Measurements from ENCODE around the gene PAPPA2. TPM values are rescaled to one million over a fixed set of nuclear protein-coding genes. Genes with fewer than 3 reads are reported as not detected.
"Not testable (repeated sequence)": the region's sequence is repeated elsewhere in the genome, so short reads cannot be mapped to it uniquely, and the experiment has no call there.

The PAPPA2 gene
- total RNA-seq, 1 donor from 2014 or later = not detected

- POLR2A ChIA-PET = no interaction called here
- TF ChIP-seq CTCF (IDR thresholded peaks at IDR 0.05) = no peak
- Mint-ChIP-seq H3K9me3 (no peaks in the 10 kb centered on the region), H3K4me1 (no peaks in the 10 kb centered on the region), H3K36me3 (ENCODE audit: low read depth) (no peaks in the 10 kb centered on the region), H3K27ac (no peak overlapping the region), H3K4me3 (no peak overlapping the region), H3K27me3 (no peaks in the 10 kb centered on the region)
- intact Hi-C loops (cut with micrococcal nuclease) = no loop called here
- DNase-seq = no peak
- CTCF ChIA-PET = no interaction called here
- no peak for ATAC-seq (ENCODE audit: low read depth)
These were observed 291.7 kb downstream of the PAPPA2 start for GRCh38 chr1:176754676-176755075.

GRCh38 chr1:176756817-176757216 lies 293.8 kb downstream of the PAPPA2 start:
- H3K27ac Mint-ChIP-seq; H3K9me3 Mint-ChIP-seq; H3K36me3 Mint-ChIP-seq (ENCODE audit: low read depth); H3K27me3 Mint-ChIP-seq; intact Hi-C loops (cut with micrococcal nuclease); CTCF ChIA-PET; ATAC-seq (ENCODE audit: low read depth); DNase-seq; POLR2A ChIA-PET; H3K4me3 Mint-ChIP-seq; H3K4me1 Mint-ChIP-seq: not testable (repeated sequence)

GRCh38 chr1:176765608-176766007 lies 302.6 kb downstream of the PAPPA2 start:
- Mint-ChIP-seq H3K9me3 (no peaks in the 10 kb centered on the region), H3K36me3 (ENCODE audit: low read depth) (no peaks in the 10 kb centered on the region), H3K4me3 (no peak overlapping the region), H3K27ac (no peak overlapping the region), H3K27me3 (peaks cover 4% of the 10 kb centered on the region), H3K4me1 (no peaks in the 10 kb centered on the region)
- CTCF ChIA-PET = no interaction called here
- intact Hi-C loops (cut with micrococcal nuclease) = no loop called here
- TF ChIP-seq CTCF (IDR thresholded peaks at IDR 0.05) = no peak
- POLR2A ChIA-PET = no interaction called here
- DNase-seq = no peak
- ATAC-seq (ENCODE audit: low read depth) = no peak

- intact Hi-C loops (cut with micrococcal nuclease) = no loop called here
- H3K9me3 Mint-ChIP-seq = no peaks in the 10 kb centered on the region
- peaks cover 4% of the 10 kb centered on the region for H3K27me3 Mint-ChIP-seq
- H3K36me3 Mint-ChIP-seq (ENCODE audit: low read depth) = no peaks in the 10 kb centered on the region
- ChIA-PET POLR2A (no interaction called here), CTCF (no interaction called here)
- DNase-seq = no peak
- H3K4me1 Mint-ChIP-seq = no peaks in the 10 kb centered on the region
- H3K27ac Mint-ChIP-seq = no peak overlapping the region
- no peak for TF ChIP-seq CTCF (IDR thresholded peaks at IDR 0.05)
- ATAC-seq (ENCODE audit: low read depth) = no peak
- H3K4me3 Mint-ChIP-seq = no peak overlapping the region
These were observed 303.8 kb downstream of the PAPPA2 start for GRCh38 chr1:176766779-176767178.

GRCh38 chr1:176767714-176768136 lies 304.8 kb downstream of the PAPPA2 start:
- ATAC-seq (ENCODE audit: low read depth) (no peak), DNase-seq (no peak)
- Mint-ChIP-seq H3K9me3 (no peaks in the 10 kb centered on the region), H3K4me1 (no peaks in the 10 kb centered on the region), H3K27ac (no peak overlapping the region), H3K27me3 (peaks cover 4% of the 10 kb centered on the region), H3K4me3 (no peak overlapping the region), H3K36me3 (ENCODE audit: low read depth) (no peaks in the 10 kb centered on the region)
- ChIA-PET POLR2A (no interaction called here), CTCF (no interaction called here)
- intact Hi-C loops (cut with micrococcal nuclease) = no loop called here
- TF ChIP-seq CTCF (IDR thresholded peaks at IDR 0.05) = no peak

GRCh38 chr1:176768532-176768931 lies 305.6 kb downstream of the PAPPA2 start:
- no peak for TF ChIP-seq CTCF (IDR thresholded peaks at IDR 0.05)
- intact Hi-C loops (cut with micrococcal nuclease) = no loop called here

More at GRCh38 chr1:176768532-176768931, 305.6 kb downstream of the PAPPA2 start:
- ATAC-seq (ENCODE audit: low read depth) (no peak), DNase-seq (no peak)
- Mint-ChIP-seq H3K27ac (no peak overlapping the region), H3K36me3 (ENCODE audit: low read depth) (no peaks in the 10 kb centered on the region), H3K4me3 (no peak overlapping the region), H3K9me3 (no peaks in the 10 kb centered on the region), H3K27me3 (peaks cover 4% of the 10 kb centered on the region), H3K4me1 (no peaks in the 10 kb centered on the region)
- POLR2A ChIA-PET = no interaction called here
- CTCF ChIA-PET = no interaction called here
